ENCODE results near the gene TIPIN.
"Not testable (repeated sequence)": the region's sequence is repeated elsewhere in the genome, so short reads cannot be mapped to it uniquely, and the experiment has no call there.

Gene TIPIN

GRCh38 chr15:66389098-66389858 lies 32.8 kb upstream of the TIPIN start:
- TF ChIP-seq, protein P1, sequence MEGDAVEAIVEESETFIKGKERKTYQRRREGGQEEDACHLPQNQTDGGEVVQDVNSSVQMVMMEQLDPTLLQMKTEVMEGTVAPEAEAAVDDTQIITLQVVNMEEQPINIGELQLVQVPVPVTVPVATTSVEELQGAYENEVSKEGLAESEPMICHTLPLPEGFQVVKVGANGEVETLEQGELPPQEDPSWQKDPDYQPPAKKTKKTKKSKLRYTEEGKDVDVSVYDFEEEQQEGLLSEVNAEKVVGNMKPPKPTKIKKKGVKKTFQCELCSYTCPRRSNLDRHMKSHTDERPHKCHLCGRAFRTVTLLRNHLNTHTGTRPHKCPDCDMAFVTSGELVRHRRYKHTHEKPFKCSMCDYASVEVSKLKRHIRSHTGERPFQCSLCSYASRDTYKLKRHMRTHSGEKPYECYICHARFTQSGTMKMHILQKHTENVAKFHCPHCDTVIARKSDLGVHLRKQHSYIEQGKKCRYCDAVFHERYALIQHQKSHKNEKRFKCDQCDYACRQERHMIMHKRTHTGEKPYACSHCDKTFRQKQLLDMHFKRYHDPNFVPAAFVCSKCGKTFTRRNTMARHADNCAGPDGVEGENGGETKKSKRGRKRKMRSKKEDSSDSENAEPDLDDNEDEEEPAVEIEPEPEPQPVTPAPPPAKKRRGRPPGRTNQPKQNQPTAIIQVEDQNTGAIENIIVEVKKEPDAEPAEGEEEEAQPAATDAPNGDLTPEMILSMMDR (IDR thresholded peaks at IDR 0.05; ENCODE audit: extremely low read depth, missing control alignments): no peak
- DNase-seq (ENCODE audit: low spot score): peak; percentile 46

GRCh38 chr15:66388576-66388975 lies 32.1 kb upstream of the TIPIN start:
- peak; percentile 24 for DNase-seq (ENCODE audit: low spot score)
- TF ChIP-seq, protein P1 (IDR thresholded peaks at IDR 0.05; ENCODE audit: extremely low read depth, missing control alignments): no peak

- DNase-seq (ENCODE audit: low spot score): no peak
- TF ChIP-seq, protein P1 (IDR thresholded peaks at IDR 0.05; ENCODE audit: extremely low read depth, missing control alignments): no peak
Measured at GRCh38 chr15:66388043-66388363, 31.5 kb upstream of the TIPIN start.

- peak; percentile 57 for DNase-seq (ENCODE audit: low spot score)
- TF ChIP-seq, protein P1 (IDR thresholded peaks at IDR 0.05; ENCODE audit: extremely low read depth, missing control alignments): peak; percentile 47
Measured at GRCh38 chr15:66387163-66388042, 30.9 kb upstream of the TIPIN start.

DNA sequence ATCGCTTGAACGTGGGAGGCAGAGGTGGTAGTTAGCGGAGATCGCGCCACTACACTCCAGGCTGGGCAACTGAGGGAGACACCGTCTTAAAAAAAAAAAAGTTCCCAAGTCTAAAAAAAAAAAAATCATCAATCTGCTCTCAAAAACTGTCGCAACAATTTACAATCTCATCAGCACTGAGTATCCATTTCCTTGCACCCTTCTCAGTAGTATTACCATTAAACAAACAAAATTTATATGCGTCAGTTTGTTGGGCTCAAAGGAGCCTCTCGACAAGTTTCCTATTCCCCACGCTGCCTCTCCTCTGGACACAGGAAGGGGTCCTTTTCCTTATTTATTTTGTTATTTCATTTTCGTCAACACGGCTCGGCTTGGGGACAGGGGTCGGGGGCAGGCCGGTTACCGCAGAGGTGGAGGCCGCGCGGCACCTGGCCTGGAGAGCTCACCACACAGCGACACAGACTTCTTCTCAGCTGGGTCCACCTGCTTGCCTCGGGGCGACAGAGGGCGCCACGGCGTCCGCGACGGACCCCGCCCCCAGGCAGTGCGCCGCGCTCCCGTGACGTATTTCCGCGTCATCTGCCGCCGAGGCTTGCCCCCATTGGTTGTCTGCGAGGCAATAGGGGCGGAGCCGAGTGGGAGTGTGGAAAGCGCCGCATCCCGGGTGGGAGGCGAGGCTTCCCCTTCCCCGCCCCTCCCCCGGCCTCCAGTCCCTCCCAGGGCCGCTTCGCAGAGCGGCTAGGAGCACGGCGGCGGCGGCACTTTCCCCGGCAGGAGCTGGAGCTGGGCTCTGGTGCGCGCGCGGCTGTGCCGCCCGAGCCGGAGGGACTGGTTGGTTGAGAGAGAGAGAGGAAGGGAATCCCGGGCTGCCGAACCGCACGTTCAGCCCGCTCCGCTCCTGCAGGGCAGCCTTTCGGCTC lies 30.0 kb upstream of the TIPIN start, which contains the start of gene MAP2K1:
MAP2K1 (plus strand) TSS at position 709 of the 920 bp plus-strand sequence. CDS start 436 bp downstream, outside the sequence.
- DNase-seq (ENCODE audit: low spot score): peak; percentile 96
- TF ChIP-seq, protein P1 (IDR thresholded peaks at IDR 0.05; ENCODE audit: extremely low read depth, missing control alignments): peak; percentile 64

DNA sequence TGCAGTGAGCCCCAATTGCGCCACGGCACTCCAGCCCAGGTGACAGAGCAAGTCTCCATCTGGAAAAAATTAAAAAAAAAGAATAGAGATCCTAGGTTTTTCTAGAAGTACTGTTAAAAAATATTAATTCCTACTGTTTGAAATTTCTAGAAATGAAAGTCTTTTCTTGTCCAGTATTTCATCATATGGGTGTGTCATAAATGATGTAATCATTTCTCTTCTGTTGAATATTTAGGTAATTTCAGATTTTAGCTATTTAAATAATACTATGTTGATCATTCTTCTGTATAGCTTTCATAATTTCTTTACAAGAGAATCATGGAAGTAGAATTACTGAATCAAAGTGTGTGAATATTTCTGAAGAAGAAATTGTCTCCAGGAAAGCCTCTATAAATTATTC lies 24.9 kb upstream of the TIPIN start:
- DNase-seq (ENCODE audit: low spot score): not testable (repeated sequence)

- TF ChIP-seq, protein P1 (IDR thresholded peaks at IDR 0.05; ENCODE audit: extremely low read depth, missing control alignments): no peak
- no peak for DNase-seq (ENCODE audit: low spot score)
Measured at GRCh38 chr15:66378814-66379430, 22.4 kb upstream of the TIPIN start.
